GM21737 (cell line): Measurements from ENCODE around the gene NEURL1B.

Experiments
- ATAC-seq: cut with Tn5 transposase; IDR thresholded peaks from one replicate; pipeline ENCODE4 v1.9.1; 2021; ENCODE audit warnings: mild to moderate bottlenecking, moderate library complexity; ENCODE audit not compliant: unreplicated experiment

Gene NEURL1B

DNA sequence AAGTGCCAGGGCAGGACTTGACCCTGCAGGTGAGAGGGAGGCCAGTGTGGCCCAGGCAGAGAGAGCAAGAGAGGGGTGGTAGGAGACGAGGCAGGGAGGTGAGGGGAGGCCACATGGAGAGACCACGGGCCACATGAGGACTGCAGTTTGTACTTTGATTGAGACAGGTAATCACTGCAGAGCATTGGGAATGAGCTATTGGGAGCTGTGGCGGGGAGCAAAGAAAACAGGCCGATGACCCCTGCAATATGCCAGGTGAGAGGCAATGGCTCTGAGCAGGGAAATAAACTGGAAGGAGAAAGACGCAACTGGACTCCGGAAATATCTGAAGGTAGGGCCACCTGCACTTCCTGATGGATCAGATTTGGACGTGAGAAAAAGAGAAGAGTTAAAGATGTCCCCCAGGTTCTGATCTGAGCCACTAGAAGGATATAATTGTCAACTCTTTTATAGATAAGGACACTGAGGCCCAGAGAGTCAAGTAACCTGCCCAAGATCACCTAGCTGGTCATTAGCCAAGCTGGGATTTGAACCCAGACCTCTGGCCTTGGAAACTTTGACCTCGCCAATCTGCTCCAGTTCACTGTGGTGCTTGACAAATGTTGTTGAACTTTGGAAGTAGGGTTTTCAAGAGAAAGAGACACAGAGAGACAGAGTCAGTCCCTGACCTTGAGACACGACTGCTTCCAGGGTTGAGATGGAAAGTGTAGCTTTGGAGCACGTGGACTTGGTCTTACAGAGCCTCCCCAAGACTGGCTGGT, 87.6 kb downstream of the NEURL1B start:
- ATAC-seq = no peak

DNA sequence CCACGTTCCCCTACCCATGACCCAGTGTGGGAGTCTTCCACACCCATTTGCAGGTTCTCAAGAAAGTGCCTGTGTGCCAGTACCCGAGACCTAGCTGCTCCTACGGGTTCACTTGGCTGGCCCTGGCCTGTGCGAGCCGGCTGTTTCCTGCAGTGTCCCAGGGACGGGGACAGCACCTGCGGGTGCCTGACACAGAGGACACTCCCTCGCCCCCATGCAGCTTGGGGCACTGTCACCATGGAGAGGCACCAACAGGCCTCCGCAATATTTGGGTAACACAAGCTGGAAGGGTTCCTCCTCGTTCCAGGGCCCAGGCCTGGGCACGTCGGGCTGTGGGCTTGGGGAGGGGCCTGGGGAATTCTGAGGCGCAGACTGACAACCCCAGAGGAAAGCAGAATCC, 88.5 kb downstream of the NEURL1B start:
- ATAC-seq = no peak

DNA sequence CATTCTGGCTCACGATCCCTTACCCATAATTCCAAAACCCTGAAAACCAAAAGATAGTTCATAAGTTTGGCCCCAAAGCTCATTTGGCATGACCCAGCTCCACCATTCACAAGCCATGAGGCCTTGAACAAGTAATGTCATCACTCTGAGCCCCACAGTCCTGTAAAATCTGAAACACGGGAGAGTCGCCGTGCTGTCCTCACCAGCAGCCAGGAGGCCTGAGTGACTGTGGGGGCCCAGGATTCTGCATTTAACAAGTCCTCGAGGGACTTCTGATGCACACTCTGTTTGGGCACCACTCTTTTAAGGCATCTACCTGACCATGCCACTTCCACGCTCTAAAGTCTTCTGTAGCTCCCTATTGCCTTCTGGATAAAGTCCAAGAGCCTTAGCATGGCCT, 89.2 kb downstream of the NEURL1B start:
- ATAC-seq = no peak

DNA sequence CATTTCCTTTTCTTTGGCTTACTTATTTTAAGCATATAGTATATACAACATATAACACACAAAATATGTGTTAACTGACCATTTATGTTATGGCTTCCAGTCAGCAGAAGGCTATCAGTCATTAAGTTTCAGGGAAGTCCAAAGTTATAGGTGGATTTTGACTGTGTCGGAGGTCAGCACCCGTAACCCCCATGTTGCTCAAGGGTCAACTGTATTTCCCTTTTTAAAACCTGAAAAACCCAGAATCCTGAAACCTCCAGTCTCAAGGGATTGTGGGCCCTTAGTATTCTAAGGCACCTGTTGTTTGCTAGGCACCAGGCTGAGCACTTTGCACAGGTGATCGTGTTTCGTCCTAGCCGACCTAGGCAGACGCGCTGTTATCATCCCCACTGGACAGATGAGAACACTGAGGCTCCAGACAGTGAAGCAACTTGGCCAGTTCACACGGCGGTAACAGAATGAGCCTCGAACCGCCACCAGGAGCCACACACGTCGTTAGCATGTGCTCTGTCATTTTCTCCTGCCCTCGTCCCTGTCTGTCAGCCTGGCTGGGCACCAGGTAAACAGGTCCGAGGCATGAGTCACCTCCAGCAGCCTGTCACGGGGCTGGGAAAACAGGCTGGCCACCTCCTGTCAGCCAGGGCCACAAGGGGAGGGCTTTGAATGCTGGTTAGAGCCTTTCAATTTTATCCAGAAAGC, 90.1 kb downstream of the NEURL1B start:
- no peak for ATAC-seq

DNA sequence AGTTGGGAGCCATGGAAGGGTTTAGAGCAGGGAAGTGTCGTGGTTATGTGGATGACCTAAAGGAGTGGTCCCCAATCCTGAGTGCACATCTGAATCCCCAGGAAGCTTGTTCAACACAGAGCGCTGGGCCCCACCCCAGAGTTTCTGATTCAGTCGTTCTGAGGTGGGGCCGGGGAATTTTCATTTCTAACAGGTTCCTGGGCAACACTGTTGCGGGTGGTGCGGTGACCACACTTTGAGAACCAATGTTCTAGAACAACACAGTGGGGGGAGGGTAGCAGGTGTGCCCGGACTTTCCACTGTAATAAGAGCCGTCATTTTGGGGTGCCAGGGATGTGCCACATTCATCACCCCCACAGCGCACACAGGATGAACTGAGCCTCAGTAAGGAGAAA, 90.6 kb downstream of the NEURL1B start:
- ATAC-seq = no peak

DNA sequence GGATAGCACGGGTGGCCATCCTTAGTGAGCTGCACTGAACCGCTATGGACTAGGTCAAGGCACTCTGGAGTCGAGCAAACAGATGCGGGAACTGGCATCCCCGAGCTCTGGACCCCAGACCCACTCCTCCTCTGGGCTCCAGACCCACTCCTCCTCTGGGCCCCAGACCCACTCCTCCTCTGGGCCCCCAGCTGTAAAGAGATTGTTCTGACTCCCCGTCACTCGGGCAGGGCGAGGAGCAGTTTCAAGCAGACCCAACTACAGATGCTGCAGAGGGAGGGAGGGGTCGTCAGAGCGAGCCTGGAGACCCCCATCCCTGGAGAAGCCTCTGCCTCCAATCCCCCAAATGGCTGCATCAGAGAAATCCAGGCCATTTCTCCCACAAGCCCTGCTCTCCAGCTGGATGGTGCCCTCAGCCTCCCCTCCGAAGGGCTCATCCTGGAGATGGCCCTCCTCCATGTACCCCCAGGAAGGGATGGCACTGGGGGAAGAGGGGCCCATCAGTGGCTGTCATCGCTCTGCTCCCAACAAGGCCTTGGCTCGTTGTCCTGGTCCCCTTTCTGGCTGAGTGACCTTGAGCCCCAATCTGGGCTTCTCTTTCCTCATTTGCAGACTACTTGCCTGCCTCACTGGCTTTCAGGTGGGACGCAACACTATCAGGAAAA, 91.3 kb downstream of the NEURL1B start:
- ATAC-seq = no peak

DNA sequence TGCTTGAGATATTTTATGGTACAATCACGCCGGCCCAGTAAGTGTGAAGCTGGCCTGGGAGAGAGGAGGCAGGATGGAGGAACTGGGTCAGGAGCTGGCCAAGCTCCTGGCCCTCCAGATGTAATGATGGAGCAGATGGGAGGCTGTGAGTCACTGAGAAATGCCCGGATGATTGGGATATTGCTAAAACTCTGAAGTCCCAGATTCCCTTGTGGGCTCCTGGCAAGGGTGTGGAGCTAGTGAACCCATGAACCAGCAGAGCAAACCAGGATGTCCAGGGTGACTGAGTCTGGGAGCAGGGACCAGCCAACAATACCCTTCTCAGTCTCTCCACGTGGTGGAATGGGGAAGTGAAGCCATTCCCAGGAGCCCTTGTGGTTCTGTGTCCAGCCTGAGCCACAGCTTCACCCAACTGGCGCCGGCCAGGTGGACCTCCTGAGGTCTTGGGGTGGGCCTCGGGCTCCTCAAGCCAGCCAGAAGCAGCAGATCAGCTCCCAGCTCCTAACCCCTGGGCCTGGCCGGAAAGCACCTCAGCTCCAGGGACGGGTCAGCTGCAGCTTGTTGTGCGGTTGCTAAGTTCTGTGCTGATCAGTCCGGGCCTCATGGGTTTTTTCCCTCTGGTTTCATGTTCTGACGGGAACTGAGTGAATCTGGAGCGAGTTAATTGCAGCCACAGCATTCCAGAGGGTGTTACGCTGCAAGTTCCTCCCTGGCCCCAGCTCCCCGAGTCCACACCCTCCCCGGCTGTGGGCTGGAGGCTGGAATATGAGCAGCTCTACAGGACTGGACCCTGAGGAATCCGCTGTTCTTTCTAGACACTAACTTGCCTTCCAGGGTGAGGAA, 92.3 kb downstream of the NEURL1B start:
- ATAC-seq = no peak

DNA sequence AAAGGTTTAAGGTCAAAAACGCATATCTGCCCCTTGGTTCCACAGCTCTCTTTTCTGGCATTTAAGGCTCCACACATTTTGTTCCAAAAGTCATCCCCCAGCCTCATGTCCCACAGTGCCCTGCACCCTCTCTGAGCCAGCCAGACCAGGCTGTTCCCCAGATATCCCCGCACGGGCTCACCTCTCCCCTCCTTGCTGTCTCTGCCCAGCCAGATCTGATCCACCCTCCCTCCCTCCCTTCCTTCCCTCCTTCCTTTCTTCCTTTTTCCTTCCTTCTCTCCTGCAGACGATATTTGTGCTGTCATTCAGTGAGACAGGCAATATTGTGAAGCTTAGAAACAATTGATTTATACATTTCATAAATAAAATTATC, 92.9 kb downstream of the NEURL1B start:
- ATAC-seq = no peak

DNA sequence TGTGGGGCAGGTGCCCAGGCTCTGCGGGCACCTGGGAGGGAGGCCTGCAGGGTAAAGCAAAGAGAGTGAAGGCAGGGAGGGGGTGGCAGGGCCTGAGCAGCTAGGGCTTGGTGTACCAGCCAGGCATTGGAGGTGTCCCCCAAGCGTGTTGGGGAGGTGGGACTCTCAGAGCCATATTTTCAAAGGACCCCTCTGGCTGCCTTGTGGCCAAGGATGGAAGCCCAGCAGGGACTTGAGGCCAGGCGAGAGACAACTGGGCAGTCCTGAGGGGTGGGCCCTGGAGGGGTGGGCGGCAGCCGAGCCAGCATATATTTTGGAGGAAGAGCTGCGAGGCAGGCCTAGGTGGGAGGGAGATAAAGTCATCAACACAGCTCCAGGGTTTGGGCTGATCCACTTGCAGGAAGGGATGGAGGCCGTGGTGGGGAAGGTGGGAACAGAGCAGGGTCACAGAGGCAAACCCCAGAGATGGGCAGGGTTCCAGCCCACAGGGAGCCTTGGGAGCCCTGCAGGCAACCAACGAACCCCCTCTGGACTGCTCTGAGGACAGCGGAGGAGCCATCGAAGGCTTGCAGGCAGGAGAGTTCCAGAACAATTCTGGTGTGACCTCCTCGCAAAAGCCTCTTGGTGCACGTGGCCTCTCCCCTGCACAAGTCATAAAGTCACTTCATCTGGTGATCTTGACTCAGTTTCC, 94.2 kb downstream of the NEURL1B start:
- ATAC-seq = no peak

DNA sequence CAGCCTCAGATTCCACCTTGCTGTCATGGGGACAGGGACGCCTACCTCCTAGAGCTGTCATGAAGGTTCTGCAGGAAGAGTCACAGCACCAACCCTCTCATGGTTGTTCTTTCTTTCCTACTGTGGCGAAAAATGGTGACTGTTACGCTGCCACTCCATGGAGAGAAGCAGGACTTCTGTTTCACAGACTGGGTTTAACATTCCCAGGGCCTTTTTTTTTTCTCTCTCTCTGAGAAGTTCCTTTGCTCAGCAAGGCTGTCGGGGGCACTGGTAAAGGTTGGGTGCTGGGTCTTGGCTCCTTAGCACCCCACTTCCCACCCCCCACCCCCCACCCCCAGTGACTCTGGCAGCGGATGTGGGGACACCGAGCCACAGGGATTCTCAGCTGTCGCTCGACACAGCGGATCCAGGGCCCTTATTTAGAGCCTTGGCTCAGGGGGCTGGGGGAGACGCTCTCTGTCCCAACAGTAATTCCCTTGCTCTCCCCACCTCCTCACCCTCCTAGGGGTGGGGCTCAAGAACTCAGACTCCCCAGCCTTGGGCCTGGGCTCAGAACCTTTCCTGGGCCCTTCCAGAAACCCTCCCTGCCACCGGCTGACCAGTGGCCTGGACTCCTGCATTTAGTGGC, 95.6 kb downstream of the NEURL1B start:
- no peak for ATAC-seq

DNA sequence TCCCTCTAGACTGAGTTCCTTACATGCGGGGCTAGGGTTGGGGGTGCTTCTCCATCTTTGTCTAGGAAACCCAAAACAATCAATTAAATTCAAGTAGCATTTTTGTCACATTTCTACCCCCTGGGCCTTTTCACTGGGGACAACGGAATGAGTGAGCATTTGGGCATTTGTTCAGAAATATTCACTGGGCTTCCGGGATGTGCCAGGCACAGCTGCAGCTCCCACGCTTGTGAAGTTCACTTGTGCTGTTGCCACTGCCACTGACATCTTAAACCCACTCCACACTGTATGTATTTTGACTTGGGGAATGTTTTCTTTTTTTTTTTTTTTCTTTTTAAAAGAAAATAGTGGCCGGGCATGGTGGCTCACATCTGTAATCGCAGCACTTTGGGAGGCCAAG, 98.3 kb downstream of the NEURL1B start:
- no peak for ATAC-seq

DNA sequence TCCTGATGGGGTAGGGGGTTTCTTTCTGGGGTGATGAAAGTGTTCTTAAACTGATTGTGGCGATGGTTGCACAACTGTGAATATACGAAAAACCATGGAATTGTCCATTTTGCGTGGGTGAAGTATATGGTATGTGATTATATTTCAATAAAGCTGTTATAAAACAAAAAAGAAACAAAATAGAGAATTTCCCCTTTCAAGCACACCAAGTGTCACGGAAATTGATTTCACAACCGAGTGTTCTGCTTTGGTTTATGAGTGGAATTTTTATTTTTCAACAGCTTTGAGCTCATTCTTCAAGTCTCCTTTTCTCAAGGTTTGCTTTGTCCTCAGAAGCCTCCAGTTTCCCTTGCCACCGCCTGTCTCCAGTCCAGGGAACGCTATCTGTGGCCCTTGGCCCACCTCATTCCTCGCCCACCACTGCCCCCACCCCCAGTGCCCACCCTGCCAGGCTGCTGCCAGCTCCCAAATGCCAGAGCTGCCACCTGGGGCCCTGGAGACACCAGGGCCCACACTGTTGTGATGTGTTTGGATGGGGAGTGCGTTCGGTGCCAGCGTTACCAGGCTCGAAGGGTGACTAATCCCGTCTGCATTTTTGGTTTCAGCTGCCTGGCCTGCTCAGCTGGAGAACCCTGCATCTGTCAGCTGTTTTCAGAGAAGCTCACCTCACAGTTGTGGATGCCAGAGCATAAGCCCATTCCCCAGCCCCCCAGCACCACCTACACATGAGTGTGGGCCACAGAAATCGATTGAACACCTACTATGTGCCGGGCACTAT, 99.6 kb downstream of the NEURL1B start:
- ATAC-seq = no peak
